Gastroesophageal sphincter (tissue), 4 donors: ENCODE data around the gene DTNBP1. TPM values are rescaled to one million over a fixed set of nuclear protein-coding genes. Genes with fewer than 3 reads are reported as not detected.

Experiments used
- ATAC-seq: fragments of 150-250 bp; one replicate; pipeline ENCODE4 v1.9.1; 2016; ENCODE audit warnings: mild to moderate bottlenecking, moderate library complexity
- H3K27ac ChIP-seq, 4 donors: fragments of 200-600 bp; sonication (generic) in 3 of 4; 1 replicate in 3 of 4; 2 replicates in 1 of 4; pipeline ENCODE4 v1.5.1; 2016 to 2019
- H3K27me3 ChIP-seq: fragments of 200-600 bp; sonication (generic); one replicate; pipeline ENCODE4 v1.5.1; 2019
- H3K36me3 ChIP-seq, 2 donors: fragments of 200-600 bp; sonication (generic); one replicate each; pipeline ENCODE4 v1.5.1; 2019; ENCODE audit warnings: control low read depth in 1 of 2
- H3K4me1 ChIP-seq, 3 donors: fragments of 200-600 bp; sonication (generic); 1 replicate in 2 of 3; 2 replicates in 1 of 3; pipeline ENCODE4 v1.5.1; 2016 to 2019; ENCODE audit warnings: control low read depth in 2 of 3
- H3K4me3 ChIP-seq, 2 donors: fragments of 200-600 bp; sonication (generic); one replicate each; pipeline ENCODE4 v1.5.1; 2019; ENCODE audit warnings: mild to moderate bottlenecking in 1 of 2, moderate library complexity in 1 of 2
- H3K9me3 ChIP-seq, 3 donors: fragments of 200-600 bp; sonication (generic); one replicate each; pipeline ENCODE4 v1.5.1; 2017 to 2019; ENCODE audit warnings: control low read depth in 2 of 3
- EP300 ChIP-seq: sonication (generic); formaldehyde crosslinking; IDR thresholded peaks from one replicate; pipeline ENCODE4 v1.6.1; 2017; ENCODE audit warnings: antibody characterized with exemption, mild to moderate bottlenecking
- POLR2A ChIP-seq, 2 donors: fragments of 450-650 bp; IDR thresholded peaks; one replicate each; pipeline ENCODE4 v1.6.1; 2017; ENCODE audit warnings: antibody characterized with exemption in 2 of 2, mild to moderate bottlenecking in 2 of 2, moderate library complexity in 1 of 2
- POLR2AphosphoS5 ChIP-seq: sonication (generic); formaldehyde crosslinking; IDR thresholded peaks from one replicate; pipeline ENCODE4 v1.6.1; 2017; ENCODE audit warnings: antibody characterized with exemption
- WGBS, 2 donors: methylation state at CpG; one replicate each; pipeline ENCODE4 v1.1.5; 2018; ENCODE audit warnings: low coverage in 1 of 2; 5-methylcytosine and 5-hydroxymethylcytosine counted together
- total RNA-seq, 4 donors: library from RNA; depleted of rRNA; stranded (reverse); fragments of >200 nt; gene quantifications; one replicate each; pipeline ENCODE4 v1.1.0, GENCODE V29; 2016
- TF ChIP-seq, protein P1 (sequence below), 4 experiments: fragments of 200-600 bp in 2 of 4; fragments of 450-650 bp in 2 of 4; sonication (generic) in 1 of 4; IDR thresholded peaks; one replicate each; pipeline ENCODE4 v1.5.1; 2017 to 2019; ENCODE audit warnings: antibody characterized with exemption in 4 of 4, mild to moderate bottlenecking in 2 of 4, moderate library complexity in 2 of 4

Gene DTNBP1
- total RNA-seq, 4 donors from 2014 or later: 14.4 to 20.2 (median 16.9) TPM

GRCh38 chr6:15575357-15576033 lies 87.3 kb downstream of the DTNBP1 start:
- WGBS, 2 donors: 86 to 92% methylated on average over 5 of the region's 5 CpGs
- no peak overlapping the region for H3K27ac ChIP-seq
- TF ChIP-seq EP300: no peak
- TF ChIP-seq, protein P1, sequence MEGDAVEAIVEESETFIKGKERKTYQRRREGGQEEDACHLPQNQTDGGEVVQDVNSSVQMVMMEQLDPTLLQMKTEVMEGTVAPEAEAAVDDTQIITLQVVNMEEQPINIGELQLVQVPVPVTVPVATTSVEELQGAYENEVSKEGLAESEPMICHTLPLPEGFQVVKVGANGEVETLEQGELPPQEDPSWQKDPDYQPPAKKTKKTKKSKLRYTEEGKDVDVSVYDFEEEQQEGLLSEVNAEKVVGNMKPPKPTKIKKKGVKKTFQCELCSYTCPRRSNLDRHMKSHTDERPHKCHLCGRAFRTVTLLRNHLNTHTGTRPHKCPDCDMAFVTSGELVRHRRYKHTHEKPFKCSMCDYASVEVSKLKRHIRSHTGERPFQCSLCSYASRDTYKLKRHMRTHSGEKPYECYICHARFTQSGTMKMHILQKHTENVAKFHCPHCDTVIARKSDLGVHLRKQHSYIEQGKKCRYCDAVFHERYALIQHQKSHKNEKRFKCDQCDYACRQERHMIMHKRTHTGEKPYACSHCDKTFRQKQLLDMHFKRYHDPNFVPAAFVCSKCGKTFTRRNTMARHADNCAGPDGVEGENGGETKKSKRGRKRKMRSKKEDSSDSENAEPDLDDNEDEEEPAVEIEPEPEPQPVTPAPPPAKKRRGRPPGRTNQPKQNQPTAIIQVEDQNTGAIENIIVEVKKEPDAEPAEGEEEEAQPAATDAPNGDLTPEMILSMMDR (IDR thresholded peaks at IDR 0.05): no peak
- no peak for TF ChIP-seq POLR2A (IDR thresholded peaks at IDR 0.05)
- no peak for TF ChIP-seq POLR2AphosphoS5
- no peak for ATAC-seq
- no peak overlapping the region for H3K4me3 ChIP-seq
- H3K36me3 ChIP-seq: no peaks in the 10 kb centered on the region
- no peaks in the 10 kb centered on the region for H3K9me3 ChIP-seq
- H3K4me1 ChIP-seq: peaks cover 0 to 19% (median 12%) of the 10 kb centered on the region in 3 donors
- no peaks in the 10 kb centered on the region for H3K27me3 ChIP-seq

- ATAC-seq: no peak
These were observed 88.3 kb downstream of the DTNBP1 start for GRCh38 chr6:15574486-15574885.

GRCh38 chr6:15574023-15574422 lies 88.8 kb downstream of the DTNBP1 start:
- TF ChIP-seq POLR2A (IDR thresholded peaks at IDR 0.05) (no peak), POLR2AphosphoS5 (no peak), EP300 (no peak)
- TF ChIP-seq, protein P1 (IDR thresholded peaks at IDR 0.05): no peak
- Histone ChIP-seq H3K9me3 (no peaks in the 10 kb centered on the region), H3K36me3 (no peaks in the 10 kb centered on the region), H3K4me3 (no peak overlapping the region), H3K27me3 (no peaks in the 10 kb centered on the region), H3K27ac (no peak overlapping the region), H3K4me1 (peaks cover 0 to 17% (median 12%) of the 10 kb centered on the region in 3 donors)
- 42 to 89% methylated on average over 2 to 4 of the region's 4 CpGs for WGBS, 2 donors
- ATAC-seq: no peak

More at GRCh38 chr6:15574486-15574885, 88.3 kb downstream of the DTNBP1 start:
- no peak for TF ChIP-seq POLR2AphosphoS5
- no peak for TF ChIP-seq EP300
- TF ChIP-seq, protein P1 (IDR thresholded peaks at IDR 0.05): no peak
- Histone ChIP-seq H3K4me3 (no peak overlapping the region), H3K9me3 (no peaks in the 10 kb centered on the region), H3K27ac (no peak overlapping the region), H3K36me3 (no peaks in the 10 kb centered on the region), H3K27me3 (no peaks in the 10 kb centered on the region), H3K4me1 (peaks cover 0 to 17% (median 12%) of the 10 kb centered on the region in 3 donors)
- 63 to 73% methylated on average over 3 of the region's 3 CpGs for WGBS, 2 donors

GRCh38 chr6:15573384-15573783 lies 89.4 kb downstream of the DTNBP1 start:
- no peaks in the 10 kb centered on the region for H3K27me3 ChIP-seq
- WGBS, 2 donors: 95 to 98% methylated on average over 4 of the region's 4 CpGs
- ATAC-seq: no peak
- TF ChIP-seq, protein P1 (IDR thresholded peaks at IDR 0.05): no peak
- no peaks in the 10 kb centered on the region for H3K36me3 ChIP-seq
- no peak overlapping the region for H3K27ac ChIP-seq
- H3K4me1 ChIP-seq: peaks cover 0 to 16% (median 12%) of the 10 kb centered on the region in 3 donors
- H3K4me3 ChIP-seq: no peak overlapping the region
- H3K9me3 ChIP-seq: no peaks in the 10 kb centered on the region

DNA sequence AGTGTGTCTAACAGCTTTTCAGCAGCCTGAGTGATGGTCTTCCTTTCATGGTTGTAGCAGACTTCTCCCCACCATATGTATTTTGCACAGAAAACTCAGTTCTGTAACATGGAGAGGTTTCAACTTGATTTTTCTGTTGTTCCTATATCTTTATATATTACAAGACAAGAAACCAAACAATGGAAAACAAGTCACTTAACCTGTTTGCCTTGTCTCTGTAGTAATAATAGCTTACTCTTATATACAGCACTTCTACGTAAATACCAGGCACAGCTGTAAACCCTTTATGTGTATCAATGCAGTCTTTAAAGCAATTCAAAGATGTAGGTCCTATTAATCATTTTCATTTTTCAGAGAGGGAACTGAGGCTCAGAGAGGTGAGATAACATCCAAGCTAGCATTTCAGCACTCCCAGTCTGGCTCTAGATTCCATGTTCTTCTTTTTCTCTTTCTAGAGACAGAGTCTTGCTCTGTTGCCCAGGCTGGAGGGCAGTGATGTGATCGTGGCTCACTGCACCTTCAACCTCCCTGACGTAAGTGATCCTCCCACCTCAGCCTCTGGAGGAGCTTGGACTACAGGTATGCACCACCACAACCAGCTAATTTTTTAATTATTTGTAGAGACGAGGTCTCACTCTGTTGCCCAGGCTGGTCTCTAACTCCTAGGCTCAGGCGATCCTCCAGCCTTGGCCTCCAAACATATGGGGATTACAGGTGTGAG lies 90.4 kb downstream of the DTNBP1 start:
- TF ChIP-seq, protein P1 (IDR thresholded peaks at IDR 0.05): no peak
- TF ChIP-seq EP300 (no peak), POLR2A (IDR thresholded peaks at IDR 0.05) (no peak), POLR2AphosphoS5 (no peak)
- H3K36me3 ChIP-seq: no peaks in the 10 kb centered on the region
- no peak overlapping the region for H3K27ac ChIP-seq
- H3K4me1 ChIP-seq: peaks cover 0 to 6% (median 2%) of the 10 kb centered on the region in 3 donors
- 98 to 100% methylated on average over 2 to 4 of the region's 5 CpGs for WGBS, 2 donors
- H3K9me3 ChIP-seq: no peaks in the 10 kb centered on the region
- no peak overlapping the region for H3K4me3 ChIP-seq
- ATAC-seq: no peak
- no peaks in the 10 kb centered on the region for H3K27me3 ChIP-seq
